ENCODE results near the gene CBX1. TPM values are rescaled to one million over a fixed set of nuclear protein-coding genes. Genes with fewer than 3 reads are reported as not detected.
"Not testable (repeated sequence)": the region's sequence is repeated elsewhere in the genome, so short reads cannot be mapped to it uniquely, and the experiment has no call there.

The CBX1 gene
- total and polyA plus RNA-seq, 2 donors (not counting 3 experiments of a cell fraction or from before 2014, with no cell fraction given), result 20.4 to 95.2 TPM

DNA sequence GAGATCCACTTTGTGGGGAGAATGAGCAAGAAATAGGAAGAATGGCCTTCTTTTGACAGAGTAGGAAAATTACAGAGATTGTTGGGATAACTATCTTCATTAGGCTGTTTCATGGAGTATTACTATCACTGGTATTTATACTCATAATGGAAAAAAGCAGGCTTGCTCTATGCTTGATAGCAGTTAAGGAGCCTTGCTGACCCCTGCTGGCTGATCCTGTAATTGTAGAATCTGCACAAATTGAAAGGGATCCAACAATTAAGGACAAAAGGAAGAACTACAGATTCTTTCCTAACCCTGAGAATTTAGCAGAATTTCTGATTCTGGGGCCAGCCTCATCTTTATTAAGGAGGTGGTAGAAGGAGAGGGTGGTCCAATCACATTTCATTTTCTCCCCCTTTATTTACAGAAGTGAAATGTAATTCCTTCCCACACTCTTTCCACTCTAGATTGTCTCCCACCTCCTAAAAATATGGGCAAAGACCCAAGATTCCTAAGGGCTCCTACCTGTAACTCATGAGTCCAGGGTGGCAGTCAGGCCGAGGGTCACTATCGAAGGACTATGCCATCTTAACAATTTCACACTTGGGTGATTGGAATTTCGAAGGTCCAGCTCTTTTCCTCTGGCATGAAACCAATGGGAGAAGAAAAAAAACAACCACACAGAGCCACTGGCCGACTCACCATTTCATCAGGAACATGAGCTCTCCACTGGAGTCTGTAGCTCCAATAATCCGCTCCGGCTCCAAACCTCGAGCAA is 26.8 kb downstream of the CBX1 start:
- Histone ChIP-seq H3K4me2 (ENCODE audit: insufficient read depth, low read length) (no peak overlapping the region), H3K79me2 (ENCODE audit: control insufficient read depth, insufficient read depth, low read length) (peaks cover 14% of the 10 kb centered on the region), H3K4me1 (ENCODE audit: control insufficient read depth, extremely low read depth, insufficient read depth, low read length) (no peaks in the 10 kb centered on the region), H3K27ac (ENCODE audit: insufficient read depth, low read depth, low read length) (no peak overlapping the region), H3K9me1 (replicated peaks; ENCODE audit: control insufficient read depth, extremely low read depth, insufficient read depth, low read length) (no peaks in the 10 kb centered on the region), H3K27me3 (ENCODE audit: control insufficient read depth in 2 of 2, insufficient read depth in 2 of 2, low read length in 2 of 2) (no peaks in the 10 kb centered on the region), H2AFZ (ENCODE audit: low read depth, low read length) (no peak overlapping the region), H3K4me3 (replicated peaks in 1 of 3; ENCODE audit: insufficient read depth in 1 of 3, low read depth in 1 of 3, low read length in 3 of 3) (no peak overlapping the region), H3K9ac (replicated peaks; ENCODE audit: extremely low read depth, insufficient read depth, low read length) (no peak overlapping the region), H4K20me1 (replicated peaks; ENCODE audit: control insufficient read depth, extremely low read depth, insufficient read depth, low read length) (no peaks in the 10 kb centered on the region), H3K36me3 (ENCODE audit: control insufficient read depth in 2 of 2, extremely low read depth in 1 of 2, insufficient read depth in 2 of 2, low read length in 2 of 2) (peaks cover 7 to 9% of the 10 kb centered on the region in 2 experiments), H3K9me3 (replicated peaks; ENCODE audit: control insufficient read depth, insufficient read depth, low read length) (no peaks in the 10 kb centered on the region)
- TF ChIP-seq MYC (IDR thresholded peaks at IDR 0.05; ENCODE audit: low read depth, low read length) (no peak), POLR2AphosphoS5 (IDR thresholded peaks at IDR 0.05; ENCODE audit: insufficient read depth, low read depth, low read length) (no peak), JUN (IDR thresholded peaks at IDR 0.05; ENCODE audit: borderline replicate concordance, insufficient read depth, insufficient read length, low read depth) (no peak), FOS (IDR thresholded peaks at IDR 0.05; ENCODE audit: borderline replicate concordance, insufficient read depth, low read length) (no peak), MAX (IDR thresholded peaks at IDR 0.05; ENCODE audit: insufficient read depth, insufficient read length) (no peak), GATA2 (IDR thresholded peaks at IDR 0.05; ENCODE audit: insufficient read depth, insufficient read length, low read depth, low read length) (no peak), EZH2 (IDR thresholded peaks at IDR 0.05; ENCODE audit: borderline replicate concordance, low read depth, low read length, severe bottlenecking) (no peak)
- TF ChIP-seq, protein P1, sequence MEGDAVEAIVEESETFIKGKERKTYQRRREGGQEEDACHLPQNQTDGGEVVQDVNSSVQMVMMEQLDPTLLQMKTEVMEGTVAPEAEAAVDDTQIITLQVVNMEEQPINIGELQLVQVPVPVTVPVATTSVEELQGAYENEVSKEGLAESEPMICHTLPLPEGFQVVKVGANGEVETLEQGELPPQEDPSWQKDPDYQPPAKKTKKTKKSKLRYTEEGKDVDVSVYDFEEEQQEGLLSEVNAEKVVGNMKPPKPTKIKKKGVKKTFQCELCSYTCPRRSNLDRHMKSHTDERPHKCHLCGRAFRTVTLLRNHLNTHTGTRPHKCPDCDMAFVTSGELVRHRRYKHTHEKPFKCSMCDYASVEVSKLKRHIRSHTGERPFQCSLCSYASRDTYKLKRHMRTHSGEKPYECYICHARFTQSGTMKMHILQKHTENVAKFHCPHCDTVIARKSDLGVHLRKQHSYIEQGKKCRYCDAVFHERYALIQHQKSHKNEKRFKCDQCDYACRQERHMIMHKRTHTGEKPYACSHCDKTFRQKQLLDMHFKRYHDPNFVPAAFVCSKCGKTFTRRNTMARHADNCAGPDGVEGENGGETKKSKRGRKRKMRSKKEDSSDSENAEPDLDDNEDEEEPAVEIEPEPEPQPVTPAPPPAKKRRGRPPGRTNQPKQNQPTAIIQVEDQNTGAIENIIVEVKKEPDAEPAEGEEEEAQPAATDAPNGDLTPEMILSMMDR (IDR thresholded peaks at IDR 0.05; ENCODE audit: extremely low read depth in 1 of 2, insufficient read depth in 1 of 2, low read depth in 1 of 2, low read length in 2 of 2), result peak; percentile 63 to 69
- BruUV-seq (replicated peaks), result no TSS peak
- FAIRE-seq (peak; percentile 74), DNase-seq (ENCODE audit: low read depth, low spot score) (peak; percentile 88)
- ChIA-PET CTCF (interaction anchor here (0.6 to 11.5 kb wide), 15 partner anchors 9 to 548 kb away, joined by 3 to 210 read pairs (median 4); partner anchors contain the start of gene NFE2L1), POLR2A (no interaction called here)
- dilution Hi-C loops (cut with MboI; ENCODE audit: extremely low pct_ligation_motif_present, low sequenced_read_pairs), result no loop called here
- intact Hi-C loops (cut with micrococcal nuclease), result loop anchor here (1.0 to 2.0 kb wide), 5 partner anchors 22 to 96 kb away; partner anchors contain the start of gene NFE2L1

DNA sequence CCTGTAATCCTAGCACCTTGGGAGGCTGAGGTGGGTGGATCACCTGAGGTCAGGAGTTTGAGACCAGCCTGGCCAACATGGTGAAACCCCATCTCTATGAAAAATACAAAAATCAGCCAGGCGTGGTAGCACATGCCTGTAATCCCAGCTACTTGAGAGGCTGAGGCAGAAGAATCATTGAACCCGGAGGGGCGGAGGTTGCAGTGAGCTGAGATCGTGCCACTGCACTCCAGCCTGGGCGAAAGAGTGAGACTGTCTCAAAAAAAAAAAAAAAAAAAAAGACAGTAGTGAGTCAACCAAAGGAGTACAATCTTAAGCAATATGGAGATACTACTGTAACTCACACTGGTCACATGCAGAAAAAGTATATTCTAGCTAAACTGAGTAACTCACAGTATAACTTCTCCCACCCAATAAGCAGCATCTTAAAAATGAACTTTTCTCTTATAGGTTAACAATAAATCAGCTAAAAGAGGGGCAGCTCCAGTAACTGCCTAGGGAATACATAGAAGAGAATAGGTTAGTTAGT is 27.6 kb downstream of the CBX1 start:
- ChIA-PET POLR2A (interaction anchor here (0.7 kb wide), 1 partner anchor 27 kb away, joined by 5 read pairs; no protein-coding TSS in a partner anchor), CTCF (interaction anchor here (0.9 to 11.5 kb wide), 8 partner anchors 10 to 131 kb away, joined by 3 to 210 read pairs (median 11); partner anchors contain the start of gene NFE2L1)
- H3K4me2 ChIP-seq (ENCODE audit: insufficient read depth, low read length); H3K4me1 ChIP-seq (ENCODE audit: control insufficient read depth, extremely low read depth, insufficient read depth, low read length); H3K9ac ChIP-seq (replicated peaks; ENCODE audit: extremely low read depth, insufficient read depth, low read length); H3K9me1 ChIP-seq (replicated peaks; ENCODE audit: control insufficient read depth, extremely low read depth, insufficient read depth, low read length); H3K27me3 ChIP-seq (ENCODE audit: control insufficient read depth in 2 of 2, insufficient read depth in 2 of 2, low read length in 2 of 2); BruUV-seq (replicated peaks); H4K20me1 ChIP-seq (replicated peaks; ENCODE audit: control insufficient read depth, extremely low read depth, insufficient read depth, low read length); H2AFZ ChIP-seq (ENCODE audit: low read depth, low read length); H3K27ac ChIP-seq (ENCODE audit: insufficient read depth, low read depth, low read length); H3K9me3 ChIP-seq (replicated peaks; ENCODE audit: control insufficient read depth, insufficient read depth, low read length); dilution Hi-C loops (cut with MboI; ENCODE audit: extremely low pct_ligation_motif_present, low sequenced_read_pairs); DNase-seq (ENCODE audit: low read depth, low spot score); FAIRE-seq; H3K4me3 ChIP-seq (replicated peaks in 1 of 3; ENCODE audit: insufficient read depth in 1 of 3, low read depth in 1 of 3, low read length in 3 of 3); H3K79me2 ChIP-seq (ENCODE audit: control insufficient read depth, insufficient read depth, low read length): not testable (repeated sequence)
- peaks cover 8 to 11% of the 10 kb centered on the region in 2 experiments for H3K36me3 ChIP-seq (ENCODE audit: control insufficient read depth in 2 of 2, extremely low read depth in 1 of 2, insufficient read depth in 2 of 2, low read length in 2 of 2)
- intact Hi-C loops (cut with micrococcal nuclease), result loop anchor here (1.0 to 2.0 kb wide), 5 partner anchors 21 to 95 kb away; partner anchors contain the start of gene NFE2L1
